LNCaP clone FGC (cell line): ENCODE data around the gene UQCRHL.

Source experiments
- DNase-seq: peaks from one replicate; pipeline ENCODE4 v3.0.0-alpha.2; 2011; ENCODE audit warnings: low read depth
- H3K4me3 ChIP-seq: 2 replicates; pipeline ENCODE4 v1.5.1; 2011; ENCODE audit warnings: mild to moderate bottlenecking, low read depth, low read length, control low read depth
- CTCF ChIP-seq: IDR thresholded peaks from 2 replicates; pipeline ENCODE4 v1.5.1; 2012; ENCODE audit warnings: mild to moderate bottlenecking; ENCODE audit not compliant: control insufficient read depth, insufficient read depth; ENCODE audit errors: extremely low read depth

UQCRHL gene

GRCh38 chr1:15788624-15789301, 18.7 kb downstream of the UQCRHL start:
- no peak overlapping the region for H3K4me3 ChIP-seq
- no peak for DNase-seq
- TF ChIP-seq CTCF = no peak

- DNase-seq = no peak
These were observed 20.9 kb downstream of the UQCRHL start for GRCh38 chr1:15786581-15786980.

GRCh38 chr1:15785683-15786082, 21.8 kb downstream of the UQCRHL start:
- no peak for DNase-seq
- TF ChIP-seq CTCF = no peak
- no peak overlapping the region for H3K4me3 ChIP-seq

More at GRCh38 chr1:15786581-15786980, 20.9 kb downstream of the UQCRHL start:
- H3K4me3 ChIP-seq = no peak overlapping the region
- TF ChIP-seq CTCF = no peak

GRCh38 chr1:15777909-15778707, 29.3 kb downstream of the UQCRHL start:
- no peak overlapping the region for H3K4me3 ChIP-seq
- no peak for DNase-seq
- no peak for TF ChIP-seq CTCF

GRCh38 chr1:15775706-15776105, 31.7 kb downstream of the UQCRHL start:
- DNase-seq = no peak
- no peak overlapping the region for H3K4me3 ChIP-seq
- TF ChIP-seq CTCF = no peak

GRCh38 chr1:15771836-15772515, 35.5 kb downstream of the UQCRHL start:
- no peak for TF ChIP-seq CTCF
- H3K4me3 ChIP-seq = no peak overlapping the region
- DNase-seq = no peak
